Activated naive CD4-positive, alpha-beta T cell treated with anti-CD3 and anti-CD28 coated beads, Interleukin-2, amount 10 ng/mL, durations not matched to agents 5 hours and 36 hours (primary cell): Measurements from ENCODE around the gene NPAS4. TPM values are rescaled to one million over a fixed set of nuclear protein-coding genes. Genes with fewer than 3 reads are reported as not detected.

Source experiments
- total RNA-seq, 2 experiments: library from RNA; stranded (reverse); gene quantifications; one replicate each; pipeline ENCODE4 v1.2.3, GENCODE V29; 2021

NPAS4 gene
- under 1 TPM in 1 of 2 experiments, not detected in 1; 0.05 TPM for total RNA-seq

GRCh38 chr11:66420671-66421476 lies at the start of gene NPAS4:
NPAS4 (plus strand) TSS chr11:66421035; CDS start chr11:66421180, 145 bp downstream.

GRCh38 chr11:66371627-66372415 lies 49.0 kb upstream of the NPAS4 start, which contains the start of gene SLC29A2:
SLC29A2 (minus strand) TSS chr11:66371760; CDS start chr11:66371591, 169 bp downstream.

GRCh38 chr11:66438504-66439466 lies 17.9 kb downstream of the NPAS4 start, which contains the start of gene MRPL11:
MRPL11 (minus strand) TSS chr11:66438848; CDS start chr11:66438754, 94 bp downstream.

GRCh38 chr11:66466225-66467033 lies 45.6 kb downstream of the NPAS4 start, which contains the start of gene PELI3:
PELI3 (plus strand) TSS chr11:66466905; CDS start chr11:66468129, 1,224 bp downstream.

Other genes with a start within 250 kb of the NPAS4 start
- 10 to 100 TPM; 30.9 to 39.3 TPM for gene KLC2, start 163.3 kb upstream of the NPAS4 start, total RNA-seq
- gene RAB1B, start 152.4 kb upstream of the NPAS4 start, total RNA-seq: 100 to 1,000 TPM; 124 TPM
- gene CNIH2, start 142.9 kb upstream of the NPAS4 start, total RNA-seq: 1 to 10 TPM; 2.6 TPM
- 10 to 100 TPM; 42.0 to 45.3 TPM for gene YIF1A, start 131.9 kb upstream of the NPAS4 start, total RNA-seq
- not detected for gene TMEM151A, start 129.1 kb upstream of the NPAS4 start, total RNA-seq
- 1 to 10 TPM; 9.0 to 9.1 TPM for gene CD248, start 104.0 kb upstream of the NPAS4 start, total RNA-seq
- 1 to 10 TPM; 3.6 to 4.3 TPM for gene RIN1, start 84.6 kb upstream of the NPAS4 start, total RNA-seq
- gene BRMS1, start 75.9 kb upstream of the NPAS4 start, total RNA-seq: 10 to 100 TPM; 42.9 to 48.0 TPM
- 1 to 10 TPM; 9.4 to 9.8 TPM for gene B4GAT1, start 73.4 kb upstream of the NPAS4 start, total RNA-seq
- gene SLC29A2, start 49.3 kb upstream of the NPAS4 start, total RNA-seq: 10 to 100 TPM; 16.0 to 16.2 TPM
- 10 to 100 TPM; 53.0 to 57.4 TPM for gene MRPL11, start 17.8 kb downstream of the NPAS4 start, total RNA-seq
- gene PELI3, start 45.9 kb downstream of the NPAS4 start, total RNA-seq: 1 to 10 TPM; 7.5 to 9.5 TPM
- 10 to 100 TPM; 61.8 to 62.5 TPM for gene DPP3, start 59.4 kb downstream of the NPAS4 start, total RNA-seq
- 10 to 100 TPM; 14.8 to 16.2 TPM for gene BBS1, start 89.6 kb downstream of the NPAS4 start, total RNA-seq
- 10 to 100 TPM; 17.0 to 18.0 TPM for gene ZDHHC24, start 125.0 kb downstream of the NPAS4 start, total RNA-seq
- gene ACTN3, start 125.9 kb downstream of the NPAS4 start, total RNA-seq: under 1 TPM in 1 of 2 experiments, not detected in 1; 0.05 TPM
- 1 to 10 TPM; 4.4 to 4.5 TPM for gene CTSF, start 147.6 kb downstream of the NPAS4 start, total RNA-seq
- under 1 TPM in 1 of 2 experiments, not detected in 1; 0.07 TPM for gene CCDC87, start 172.0 kb downstream of the NPAS4 start, total RNA-seq
- gene CCS, start 172.2 kb downstream of the NPAS4 start, total RNA-seq: 10 to 100 TPM; 36.7 to 40.0 TPM
- gene RBM14, start 195.6 kb downstream of the NPAS4 start, total RNA-seq: 100 to 1,000 TPM; 112 to 125 TPM
- 100 to 1,000 TPM; 123 to 132 TPM for gene RBM4, start 217.7 kb downstream of the NPAS4 start, total RNA-seq